Pulmonary artery endothelial cell (primary cell): Measurements from ENCODE around the gene N4BP2. TPM values are rescaled to one million over a fixed set of nuclear protein-coding genes. Genes with fewer than 3 reads are reported as not detected.
A peak's percentile ranks its signal among the peaks of the same experiment; 100 is the strongest.

Source experiments
- DNase-seq: peaks from one replicate; pipeline ENCODE4 v3.0.0-alpha.2; 2011; ENCODE audit warnings: low read depth, low spot score
- total RNA-seq: library from RNA; depleted of rRNA; stranded (reverse); fragments of >200 nt; gene quantifications from 2 replicates; pipeline ENCODE4 v1.2.3, GENCODE V29; 2014

N4BP2 gene
- total RNA-seq, 1 donor from 2014 or later: 4.6 TPM

DNA sequence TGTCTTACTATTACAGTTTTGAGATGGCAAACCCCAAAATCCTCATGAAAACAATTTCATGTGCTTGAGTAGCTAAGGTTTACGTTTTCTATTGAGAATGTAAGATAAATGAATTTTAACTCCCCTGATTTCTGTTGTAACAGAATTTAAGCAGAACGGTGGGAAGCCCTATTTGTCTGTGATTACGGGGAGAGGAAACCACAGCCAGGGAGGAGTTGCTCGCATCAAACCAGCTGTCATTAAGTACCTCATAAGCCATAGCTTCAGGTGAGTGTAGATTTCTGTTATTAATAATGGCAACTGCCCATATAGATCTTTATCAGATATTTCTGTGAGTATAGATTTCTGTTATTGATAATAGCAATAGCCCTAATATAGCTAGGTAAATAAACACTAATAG is 96.0 kb downstream of the N4BP2 start:
- DNase-seq: no peak

DNA sequence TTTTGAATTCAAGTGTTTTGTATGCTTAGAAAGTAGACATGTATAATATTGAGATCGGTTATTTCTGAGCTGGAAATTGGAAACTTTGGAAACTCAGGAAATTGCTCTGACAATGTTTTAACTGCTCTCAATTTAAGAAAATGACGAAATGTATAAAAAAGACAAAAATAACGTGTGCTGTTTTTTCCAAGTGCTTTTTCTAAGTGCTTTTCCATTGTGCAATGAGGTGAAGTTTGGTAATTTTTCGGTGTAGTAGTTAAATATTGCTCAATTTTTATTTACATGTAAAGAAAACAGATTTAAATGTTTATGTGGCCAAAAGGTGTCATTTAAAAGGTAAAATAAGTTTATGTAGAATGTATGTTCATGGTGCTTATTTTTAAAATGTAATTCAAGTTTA is 100.8 kb downstream of the N4BP2 start:
- DNase-seq: no peak

DNA sequence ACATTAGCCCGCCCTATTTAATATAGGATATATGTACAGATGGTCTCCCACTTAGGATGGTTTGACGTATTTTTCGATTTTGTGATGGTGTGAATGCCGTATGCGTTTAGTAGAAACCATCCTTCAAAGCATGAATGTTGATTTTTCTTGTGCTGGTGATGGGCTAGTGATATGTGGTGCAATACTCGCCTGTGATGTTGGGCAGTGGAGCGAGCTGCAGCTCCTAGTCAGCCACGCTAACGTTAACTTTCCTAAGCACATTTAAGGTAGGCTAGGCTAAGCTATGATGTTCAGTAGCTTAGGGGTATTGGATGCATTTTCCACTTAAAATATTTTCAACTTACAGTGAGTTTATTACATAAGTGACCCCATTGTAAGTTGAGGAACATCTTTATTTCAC is 103.6 kb downstream of the N4BP2 start:
- no peak for DNase-seq

DNA sequence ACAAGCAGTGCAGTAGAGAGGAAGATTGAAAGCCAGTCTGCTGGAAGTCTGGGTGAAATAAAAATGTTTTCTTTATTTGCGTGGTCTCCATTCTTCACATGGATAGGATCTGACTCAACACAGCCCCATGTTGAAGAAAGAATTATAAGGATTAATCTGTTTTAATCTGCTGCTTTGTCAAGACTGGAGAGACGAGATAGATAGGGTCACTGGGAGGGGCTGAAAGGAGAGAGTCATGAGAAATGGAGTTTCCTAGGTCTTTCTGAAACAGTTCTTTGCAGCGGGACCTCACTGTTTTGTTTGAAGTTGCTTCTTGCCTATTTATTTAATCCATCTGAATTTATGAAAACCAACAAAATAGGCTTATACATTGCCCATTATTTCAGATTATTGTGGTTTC is 107.8 kb downstream of the N4BP2 start:
- no peak for DNase-seq

DNA sequence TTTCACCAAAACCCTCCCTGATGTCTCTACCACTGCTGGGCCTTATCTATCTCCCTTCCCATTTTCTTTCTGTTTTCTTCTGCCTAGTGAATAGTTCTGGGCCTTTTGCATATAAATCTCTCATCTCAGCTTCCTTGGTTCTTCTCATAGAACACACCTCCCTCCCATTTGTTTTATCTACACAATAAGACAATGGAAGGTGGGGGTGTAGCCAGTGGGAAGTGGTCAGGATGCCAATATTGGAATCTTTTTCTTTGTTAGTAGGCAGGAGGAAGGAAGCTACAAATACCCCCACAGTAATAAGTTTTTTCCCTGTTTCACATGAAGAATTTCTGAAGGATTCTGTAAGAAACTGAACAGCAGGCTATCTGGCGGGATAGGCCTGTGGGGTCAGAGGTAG is 109.3 kb downstream of the N4BP2 start:
- DNase-seq: peak; percentile 52

DNA sequence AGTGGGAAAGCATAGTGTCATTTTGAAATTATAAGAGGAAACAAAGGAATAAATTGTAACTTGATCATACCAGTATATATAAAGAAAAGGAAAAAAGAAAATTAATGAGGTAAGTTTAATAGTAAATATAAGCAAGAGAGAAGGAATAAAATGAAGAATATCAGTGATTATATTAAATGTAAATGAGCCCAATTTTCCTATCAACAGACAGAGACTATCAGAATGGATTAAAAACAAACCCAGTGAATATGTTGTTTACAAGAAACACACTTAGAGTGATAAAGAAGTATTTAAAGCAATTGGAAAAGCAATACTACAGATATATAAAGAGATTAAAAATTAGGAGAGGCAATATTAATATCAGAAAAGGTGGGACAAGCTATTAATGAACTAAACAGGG is 111.4 kb downstream of the N4BP2 start:
- DNase-seq: no peak

DNA sequence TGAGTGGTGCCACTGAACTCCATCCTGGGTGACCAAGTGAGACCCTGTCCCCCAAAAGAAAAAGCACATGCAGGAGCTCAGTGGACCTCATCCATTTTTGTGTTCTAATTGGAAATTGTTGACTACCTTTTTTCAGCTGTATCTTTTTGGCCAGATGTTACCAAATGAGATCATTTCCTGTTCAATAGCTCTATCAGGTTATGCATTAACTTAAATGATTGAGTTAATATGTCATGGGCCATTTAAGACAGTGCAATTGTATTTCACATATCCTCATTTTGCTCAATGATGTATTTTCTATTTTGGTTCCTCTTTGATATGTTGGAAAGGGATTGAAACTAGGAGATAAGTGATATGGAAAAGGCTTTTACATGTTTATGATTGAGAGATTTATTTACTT is 113.9 kb downstream of the N4BP2 start:
- no peak for DNase-seq

DNA sequence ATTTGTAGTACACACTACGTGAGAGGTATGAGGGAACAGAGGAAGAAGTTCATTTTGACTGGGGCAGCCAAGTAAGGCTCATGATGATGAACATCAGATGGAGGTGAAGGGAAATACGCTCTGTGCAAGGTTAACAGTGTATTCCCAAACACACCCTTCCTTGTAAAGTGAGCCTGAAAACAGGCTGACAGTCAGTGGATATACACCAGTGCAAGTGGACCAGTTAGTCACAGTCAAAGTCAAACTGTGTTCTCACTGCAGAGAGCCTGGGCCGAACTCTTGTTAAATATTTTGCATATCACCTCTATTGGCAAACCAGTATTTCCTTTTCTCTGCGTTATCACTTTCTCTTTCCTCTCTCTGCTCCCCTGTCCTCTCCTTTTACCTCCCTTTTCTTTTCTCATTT is 116.8 kb downstream of the N4BP2 start:
- DNase-seq: no peak

DNA sequence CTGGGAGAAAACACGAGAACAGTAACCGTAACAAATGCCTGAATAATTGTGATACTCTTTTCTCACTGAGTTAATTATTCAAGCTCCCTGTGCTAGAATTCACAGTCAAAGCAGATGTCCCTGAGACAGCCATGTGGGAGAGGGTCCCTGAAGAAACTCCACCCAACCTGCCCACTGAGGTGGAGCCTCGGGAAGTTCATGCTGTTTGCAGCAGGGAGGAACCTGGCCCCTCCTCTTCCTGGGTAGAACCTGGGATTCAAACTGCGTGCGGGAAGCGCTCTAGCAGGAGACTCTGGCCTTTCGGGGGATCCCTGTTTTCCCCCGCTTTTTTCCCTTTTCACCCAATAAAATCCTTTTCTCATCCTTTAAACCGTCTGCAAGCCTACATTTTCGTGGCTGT is 120.0 kb downstream of the N4BP2 start:
- DNase-seq: no peak

DNA sequence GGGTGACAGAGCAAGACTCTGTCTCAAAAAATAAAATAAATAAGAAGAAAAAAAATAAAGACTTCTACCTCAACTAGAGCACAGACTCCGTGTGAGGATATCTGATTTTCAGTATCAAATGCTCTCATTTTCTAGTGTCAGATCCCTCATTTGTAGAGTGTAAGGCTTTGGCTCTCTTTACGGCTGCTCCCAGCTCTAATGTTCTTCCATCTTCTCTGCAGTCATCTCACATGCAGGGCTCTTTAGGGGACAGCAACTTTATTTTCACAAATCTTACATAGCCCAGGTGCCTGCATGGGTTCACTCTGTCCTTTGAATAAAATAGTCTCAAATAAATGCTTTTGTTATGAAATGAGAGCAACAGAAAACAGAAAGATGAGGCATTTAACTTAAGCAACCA is 120.9 kb downstream of the N4BP2 start:
- DNase-seq: no peak

DNA sequence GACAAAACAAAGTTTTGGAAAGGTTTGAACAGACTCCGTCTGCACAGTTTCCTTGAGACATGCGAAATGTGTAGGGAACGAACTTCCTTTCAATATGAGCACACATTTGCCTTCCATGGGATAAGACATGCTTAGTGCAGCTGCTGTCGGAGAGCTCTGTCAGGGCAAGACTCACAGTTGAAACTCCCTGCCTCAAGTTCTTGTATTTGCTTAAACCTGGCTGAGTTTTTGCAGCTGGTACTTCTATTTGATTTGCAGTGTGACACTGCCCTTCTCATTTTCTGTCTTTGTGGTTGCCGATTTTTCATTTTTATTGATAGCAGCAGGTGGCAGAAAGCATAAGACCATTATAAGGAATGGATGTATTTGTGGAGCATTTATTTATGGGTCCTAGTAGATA is 122.0 kb downstream of the N4BP2 start:
- DNase-seq: no peak

DNA sequence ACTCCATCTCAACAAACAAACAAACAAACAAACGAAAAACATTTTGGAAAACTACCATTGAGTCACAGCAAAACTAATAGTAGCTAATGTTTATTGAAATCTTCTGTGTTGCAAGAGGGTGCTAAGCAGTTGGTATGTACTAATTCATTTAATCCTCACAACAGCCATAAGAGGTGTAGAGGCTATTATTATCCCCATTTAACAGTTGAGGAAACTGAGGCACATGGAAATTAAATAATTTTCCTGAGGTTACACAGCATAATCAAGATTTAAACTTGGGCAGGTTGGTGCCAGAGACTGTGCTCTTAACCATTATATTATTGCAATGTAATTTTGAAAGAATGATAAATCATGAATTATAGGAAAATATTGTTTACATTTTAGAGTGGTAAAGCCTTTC is 122.7 kb downstream of the N4BP2 start:
- no peak for DNase-seq

DNA sequence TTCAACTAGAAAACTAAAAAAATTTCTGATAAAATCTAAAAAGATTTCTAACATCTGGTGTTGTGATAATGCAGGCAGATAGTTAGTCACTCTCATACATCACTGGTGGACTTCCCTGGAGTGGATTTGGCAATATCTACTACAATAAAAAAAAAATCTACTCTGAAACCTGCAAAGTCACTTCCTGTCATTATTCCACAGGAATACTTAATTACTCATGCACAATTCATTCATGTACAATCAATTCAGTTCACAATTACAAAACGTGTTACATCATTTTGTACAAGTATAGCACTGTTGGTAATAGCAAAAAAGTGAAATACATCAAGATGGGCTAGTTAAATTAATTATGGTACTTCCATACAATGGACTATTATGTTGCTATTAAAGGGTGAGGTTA is 123.7 kb downstream of the N4BP2 start:
- peak; percentile 75 for DNase-seq

DNA sequence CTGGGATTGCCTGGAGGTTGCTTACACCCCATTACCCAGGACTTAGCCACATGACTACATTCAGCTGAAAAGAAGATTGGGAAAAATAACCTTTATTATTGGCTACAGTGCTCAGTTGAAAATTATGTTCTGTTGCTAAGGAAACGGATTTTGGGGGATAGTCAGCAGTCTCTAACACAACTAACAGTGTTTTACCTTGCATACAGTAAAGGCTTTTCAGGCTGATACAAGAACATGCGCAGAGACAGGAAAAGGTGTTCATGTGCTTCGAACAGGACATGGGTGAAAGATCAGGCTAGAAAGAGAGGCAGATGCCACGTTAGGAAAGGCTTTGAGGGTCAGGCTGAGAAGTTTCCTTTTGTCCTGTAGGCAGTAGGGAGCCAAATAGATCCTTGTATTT is 125.4 kb downstream of the N4BP2 start:
- no peak for DNase-seq

DNA sequence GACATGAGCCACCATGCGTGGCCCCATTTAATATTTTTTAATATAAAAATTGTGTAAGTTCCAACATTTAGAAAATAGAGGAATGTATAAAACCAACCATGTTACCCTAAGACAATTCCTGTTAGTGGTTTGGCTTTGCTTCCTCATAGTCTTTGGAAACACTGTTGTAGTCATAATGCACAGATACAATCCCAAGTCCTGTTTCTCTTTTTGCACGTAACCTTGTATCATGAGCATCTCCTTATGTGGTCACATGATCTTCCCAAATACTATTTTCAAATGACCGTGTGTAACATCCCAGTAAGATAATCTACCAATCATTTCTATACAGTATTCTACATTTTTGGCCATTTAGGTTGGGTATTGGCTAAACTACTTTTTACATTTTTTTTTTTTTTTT is 126.3 kb downstream of the N4BP2 start:
- no peak for DNase-seq

DNA sequence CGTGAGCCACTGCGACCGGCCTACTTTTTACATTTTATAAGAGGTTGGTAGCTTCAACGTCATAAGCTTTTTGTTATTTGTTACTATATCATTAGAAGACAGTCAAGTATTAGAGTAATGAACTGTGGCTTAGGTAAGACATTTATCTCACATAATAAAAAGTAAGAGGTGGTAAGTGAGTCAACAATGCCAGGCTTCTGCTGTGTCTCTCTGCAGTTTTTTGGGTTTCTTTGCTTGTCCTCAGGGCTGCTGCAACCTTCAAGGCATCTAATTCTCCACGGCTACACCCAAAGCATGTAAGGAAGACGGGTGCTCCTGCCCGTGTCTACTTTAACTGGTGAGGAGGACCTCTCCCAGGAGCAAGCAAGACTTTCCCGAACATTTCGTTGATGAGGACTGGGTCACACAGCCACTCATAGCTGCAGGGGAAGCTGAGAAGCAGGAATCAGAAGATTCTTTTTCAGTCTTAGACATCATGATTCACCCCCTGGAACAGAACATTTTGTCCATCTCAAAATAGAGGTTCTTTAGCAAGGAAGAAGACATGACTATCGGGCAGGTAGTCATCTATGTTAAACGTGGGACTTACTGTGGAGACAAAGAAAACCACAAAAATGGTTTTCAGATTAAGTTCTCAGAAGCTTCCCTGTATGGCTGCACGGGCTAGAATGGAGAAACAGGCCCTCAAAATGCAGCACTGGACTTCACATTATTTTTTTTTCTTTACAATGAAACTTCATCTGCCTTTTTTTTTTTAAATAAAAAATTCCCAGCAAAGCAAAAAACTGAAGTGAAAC is 127.2 kb downstream of the N4BP2 start:
- no peak for DNase-seq

DNA sequence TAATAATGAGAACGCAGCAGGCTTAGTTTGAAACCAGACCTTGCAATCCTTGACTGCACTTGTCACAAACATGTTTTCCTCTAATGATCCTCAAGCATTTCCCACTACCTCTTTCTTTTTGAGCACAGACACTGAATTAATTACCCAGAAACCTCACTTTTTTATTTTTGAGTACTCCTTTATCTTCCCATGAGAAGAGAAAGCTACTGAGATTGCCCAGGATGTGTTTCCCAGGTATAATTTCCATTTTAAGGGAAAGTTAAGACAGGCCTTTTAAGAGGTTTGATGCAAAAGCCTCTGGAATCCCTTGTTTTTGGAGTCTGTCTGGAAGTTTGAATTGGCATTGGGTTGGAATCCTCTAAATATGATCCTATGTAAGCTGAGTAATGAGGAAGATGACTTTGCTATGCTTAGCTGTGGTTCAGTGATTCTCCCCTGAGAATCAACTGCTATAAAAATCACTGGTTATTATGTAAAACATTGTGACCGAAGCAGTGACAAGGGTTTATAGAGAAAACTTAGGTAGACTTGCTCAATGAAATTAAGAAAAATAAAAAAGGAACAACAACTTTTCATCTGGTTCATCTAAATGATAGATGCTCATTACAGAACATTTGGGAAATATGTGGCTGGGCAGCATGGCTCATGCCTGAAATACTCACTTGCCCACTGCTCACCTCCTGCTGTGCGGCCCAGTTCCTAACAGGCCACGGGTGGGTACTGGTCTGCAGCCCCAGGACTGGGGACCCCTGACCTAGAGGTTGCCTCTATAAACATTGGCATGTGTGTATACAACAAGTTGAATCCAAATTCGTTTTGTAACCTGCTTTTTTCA is 129.4 kb downstream of the N4BP2 start:
- DNase-seq: no peak

DNA sequence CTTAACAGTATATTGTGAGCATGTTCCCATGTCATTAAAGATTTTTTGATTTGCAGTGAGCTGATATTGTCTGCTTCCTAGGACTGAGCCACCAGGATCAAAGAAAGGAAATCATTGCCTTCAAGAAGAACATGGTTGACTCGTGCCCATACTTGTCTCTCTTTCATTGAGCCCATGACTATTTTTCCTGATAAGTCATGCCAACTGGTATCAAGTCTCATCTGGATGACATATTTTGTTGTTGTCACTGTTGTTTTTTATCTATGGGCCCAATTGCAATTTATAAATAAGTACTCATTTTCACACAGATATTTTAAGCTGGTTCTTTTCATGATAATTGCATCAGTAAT is 130.0 kb downstream of the N4BP2 start:
- DNase-seq: no peak

DNA sequence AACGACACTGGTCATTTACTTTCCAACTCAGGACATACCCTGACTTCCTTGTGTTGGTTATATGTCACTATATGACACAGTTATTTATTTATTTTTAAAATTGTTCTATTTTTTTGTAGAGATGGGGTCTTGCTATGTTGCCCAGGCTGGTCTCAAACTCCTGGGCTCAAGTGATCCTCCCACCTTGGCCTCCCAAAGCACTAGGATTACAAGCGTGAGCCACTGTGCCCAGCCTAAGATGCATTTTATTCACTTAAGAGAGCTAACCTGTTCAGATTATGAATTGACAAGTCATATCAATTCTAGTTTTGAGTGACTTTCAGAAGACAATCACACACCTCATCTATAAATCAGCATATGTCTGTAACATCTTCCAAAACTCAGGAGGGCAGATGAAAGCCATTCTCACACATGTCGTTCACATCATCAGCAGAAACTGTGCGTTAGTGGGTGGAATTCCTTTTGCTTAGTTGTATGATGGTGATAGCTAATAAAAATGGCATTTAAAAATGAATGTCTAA is 130.8 kb downstream of the N4BP2 start:
- no peak for DNase-seq

DNA sequence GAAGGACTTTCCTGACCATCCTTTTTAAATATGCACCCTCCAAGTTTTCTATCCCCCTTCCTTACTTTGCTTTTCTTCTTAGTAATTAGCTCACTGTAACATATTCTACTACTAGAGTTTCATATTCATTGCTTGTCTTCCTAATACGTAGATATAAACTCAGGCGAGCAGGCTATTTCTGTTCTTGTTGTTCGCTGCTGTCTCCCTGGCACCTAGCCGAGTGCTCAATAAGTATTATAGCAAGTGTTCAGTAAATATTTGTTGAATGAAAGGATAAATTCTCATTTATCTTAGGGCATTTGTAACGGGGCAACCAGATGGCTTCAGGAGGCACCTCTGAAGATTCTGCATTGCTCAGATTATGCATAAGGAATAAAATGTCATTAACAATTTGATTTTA is 133.4 kb downstream of the N4BP2 start:
- DNase-seq: no peak

DNA sequence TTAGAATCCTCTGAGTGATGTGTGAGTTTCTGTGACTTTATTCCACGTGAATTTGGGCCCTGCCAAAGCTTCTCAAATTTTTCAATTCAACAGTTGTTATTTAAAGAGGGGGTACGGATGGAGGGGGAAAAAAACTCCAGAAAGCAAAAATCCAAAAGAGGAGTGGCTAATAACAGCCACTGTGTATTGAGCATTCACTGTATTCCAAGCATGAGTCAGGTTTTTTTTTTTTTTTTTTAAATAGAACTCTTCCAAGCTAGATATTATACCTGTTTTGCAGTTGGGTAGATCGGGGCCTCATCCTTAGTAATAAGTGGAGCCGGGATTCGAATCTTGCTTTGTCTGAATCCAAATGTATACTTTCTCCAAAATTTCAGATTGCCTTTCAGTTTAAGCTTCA is 133.8 kb downstream of the N4BP2 start:
- DNase-seq: no peak

DNA sequence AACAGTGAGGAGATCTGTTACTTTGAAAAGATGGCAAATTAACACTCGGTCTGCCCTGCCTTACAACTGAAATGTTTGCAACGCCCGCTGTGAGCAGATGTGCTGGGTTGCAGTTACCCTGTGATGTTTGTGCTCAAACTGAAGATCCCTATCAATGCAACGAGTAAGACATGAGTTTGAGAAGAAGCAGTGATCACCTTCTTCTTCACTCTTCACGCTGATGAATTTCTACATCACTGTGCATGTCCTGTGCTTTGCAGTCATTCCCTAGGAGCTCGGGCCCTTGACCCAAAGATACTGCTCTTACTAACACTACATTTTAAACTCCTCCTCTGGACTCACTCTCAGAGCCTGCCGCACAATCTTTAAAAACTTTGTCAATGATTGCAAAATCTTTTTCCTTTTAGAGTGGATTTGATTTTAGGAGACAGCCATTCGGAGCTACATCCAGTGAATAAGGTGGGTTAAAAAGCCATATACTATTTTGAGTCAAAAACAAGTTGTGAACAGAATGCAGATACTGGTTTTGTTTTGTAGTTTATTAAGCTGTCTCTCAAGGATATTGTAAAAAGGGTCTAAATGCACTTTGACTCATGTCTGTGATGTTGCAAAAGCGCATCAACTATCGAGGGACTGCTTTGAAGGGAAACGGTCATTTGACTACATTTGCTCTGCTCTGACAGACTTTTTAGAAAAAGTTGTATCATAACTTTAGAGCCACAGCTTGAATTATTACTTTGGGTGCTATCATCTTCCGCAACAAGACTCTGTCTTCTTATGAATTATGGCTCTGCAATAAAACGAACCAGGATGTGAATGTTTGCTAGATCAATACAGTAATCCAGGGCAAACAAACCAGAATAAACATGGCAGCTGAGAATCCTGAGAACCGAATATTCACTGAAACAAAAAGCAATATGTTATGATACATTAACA is 134.5 kb downstream of the N4BP2 start:
- no peak for DNase-seq
